GM23338 (cell line): ENCODE measurements around the gene CD58. TPM values are rescaled to one million over a fixed set of nuclear protein-coding genes. Genes with fewer than 3 reads are reported as not detected.

Experiments used
- ATAC-seq: fragments of 200-7000 bp; cut with Tn5 transposase; 3 replicates; pipeline ENCODE4 v1.9.1; 2020
- DNase-seq: peaks from one replicate; pipeline ENCODE4 v3.0.0-alpha.2; 2015; ENCODE audit warnings: low spot score
- H2AFZ ChIP-seq: fragments of 200-600 bp; sonication (generic); 2 replicates; pipeline ENCODE4 v1.8.0; 2016; ENCODE audit warnings: antibody characterized with exemption, mild to moderate bottlenecking, moderate library complexity
- H3F3A ChIP-seq: fragments of 200-600 bp; sonication (generic); replicated peaks from 2 replicates; pipeline ENCODE4 v1.8.0; 2017; ENCODE audit warnings: antibody characterized with exemption, mixed run types, low read depth
- H3K27ac ChIP-seq: fragments of 200-600 bp; sonication (generic); 2 replicates; pipeline ENCODE4 v1.6.1; 2016; ENCODE audit warnings: low read depth
- H3K27me3 ChIP-seq: fragments of 200-600 bp; sonication (generic); 2 replicates; pipeline ENCODE4 v1.8.0; 2016; ENCODE audit warnings: mild to moderate bottlenecking, mixed run types, moderate library complexity; ENCODE audit not compliant: insufficient read depth
- H3K36me3 ChIP-seq: fragments of 200-600 bp; sonication (generic); 2 replicates; pipeline ENCODE4 v1.8.0; 2016; ENCODE audit warnings: mild to moderate bottlenecking; ENCODE audit not compliant: insufficient read depth
- H3K4me1 ChIP-seq: fragments of 200-600 bp; sonication (generic); 2 replicates; pipeline ENCODE4 v1.8.0; 2016; ENCODE audit warnings: mild to moderate bottlenecking, moderate library complexity; ENCODE audit not compliant: insufficient read depth
- H3K4me2 ChIP-seq: fragments of 200-600 bp; sonication (generic); 2 replicates; pipeline ENCODE4 v1.7.1; 2017; ENCODE audit warnings: mixed run types
- H3K4me3 ChIP-seq: fragments of 200-600 bp; sonication (generic); 2 replicates; pipeline ENCODE4 v1.6.1; 2016; ENCODE audit warnings: mixed run types
- H3K79me2 ChIP-seq: fragments of 200-600 bp; sonication (generic); replicated peaks from 2 replicates; pipeline ENCODE4 v1.8.0; 2017; ENCODE audit warnings: mild to moderate bottlenecking; ENCODE audit not compliant: insufficient read depth
- H3K9me2 ChIP-seq: fragments of 200-600 bp; sonication (generic); 2 replicates; pipeline ENCODE4 v1.8.0; 2017; ENCODE audit not compliant: insufficient read depth
- H4K20me1 ChIP-seq: fragments of 200-600 bp; sonication (generic); replicated peaks from 2 replicates; pipeline ENCODE4 v1.8.0; 2017; ENCODE audit warnings: mild to moderate bottlenecking; ENCODE audit not compliant: insufficient read depth
- H3K27ac Mint-ChIP-seq: 2 replicates; pipeline ENCODE4 v1.8.0; 2020; ENCODE audit warnings: inconsistent platforms, mild to moderate bottlenecking, moderate library complexity, mixed read lengths
- H3K27me3 Mint-ChIP-seq: 3 replicates; pipeline ENCODE4 v1.8.0; 2022; ENCODE audit warnings: low read depth, mild to moderate bottlenecking, moderate library complexity, mixed read lengths, inconsistent platforms; ENCODE audit not compliant: insufficient read depth, poor library complexity
- H3K36me3 Mint-ChIP-seq: 3 replicates; pipeline ENCODE4 v1.8.0; 2021; ENCODE audit warnings: low read depth, mild to moderate bottlenecking, inconsistent platforms, moderate library complexity, mixed read lengths
- H3K4me1 Mint-ChIP-seq: 3 replicates; pipeline ENCODE4 v1.8.0; 2020; ENCODE audit warnings: mild to moderate bottlenecking, inconsistent platforms, mixed read lengths
- H3K4me3 Mint-ChIP-seq: 3 replicates; pipeline ENCODE4 v1.8.0; 2021; ENCODE audit warnings: moderate library complexity, mild to moderate bottlenecking, inconsistent platforms, mixed read lengths
- H3K9me3 Mint-ChIP-seq: 3 replicates; pipeline ENCODE4 v1.8.0; 2020; ENCODE audit warnings: moderate library complexity, mild to moderate bottlenecking, inconsistent platforms, mixed read lengths
- CREB1 ChIP-seq: fragments of 250-450 bp; sonication (Bioruptor Pico); IDR thresholded peaks from 2 replicates; pipeline ENCODE4 v1.5.0; 2020; ENCODE audit warnings: low read depth, mild to moderate bottlenecking, moderate library complexity
- CTCF ChIP-seq, 2 experiments: fragments of 200-600 bp in 1 of 2; sonication (generic) in 1 of 2; conservative IDR thresholded peaks; 2 replicates each; pipeline versions ENCODE4 v1.5.1 to v1.6.1; 2016 to 2017; ENCODE audit warnings: antibody characterized with exemption in 2 of 2, low read depth in 2 of 2, mild to moderate bottlenecking in 2 of 2, moderate library complexity in 1 of 2
- ETS1 ChIP-seq: IDR thresholded peaks from 2 replicates; pipeline ENCODE4 v1.6.1; 2016; ENCODE audit warnings: antibody characterized with exemption
- EZH2 ChIP-seq: fragments of 200-600 bp; sonication (generic); IDR thresholded peaks from one replicate; pipeline ENCODE4 v1.8.0; 2017; ENCODE audit warnings: antibody characterized with exemption, mild to moderate bottlenecking, low read depth; ENCODE audit not compliant: unreplicated experiment
- EZH2phosphoT487 ChIP-seq: fragments of 200-600 bp; sonication (generic); IDR thresholded peaks from one replicate; pipeline ENCODE4 v1.8.1; 2018; ENCODE audit warnings: antibody characterized with exemption; ENCODE audit not compliant: unreplicated experiment
- JUNB ChIP-seq: IDR thresholded peaks from one replicate; pipeline ENCODE4 v1.6.1; 2016; ENCODE audit warnings: antibody characterized with exemption; ENCODE audit not compliant: unreplicated experiment
- STAT1 ChIP-seq: IDR thresholded peaks from one replicate; pipeline ENCODE4 v1.6.1; 2016; ENCODE audit warnings: antibody characterized with exemption; ENCODE audit not compliant: unreplicated experiment
- ZNF114 ChIP-seq: fragments of 250-450 bp; sonication (Bioruptor Pico); IDR thresholded peaks from 2 replicates; pipeline ENCODE4 v1.5.0; 2020; ENCODE audit warnings: mild to moderate bottlenecking, moderate library complexity
- ZNF331 ChIP-seq: fragments of 250-450 bp; sonication (Bioruptor Pico); IDR thresholded peaks from 2 replicates; pipeline ENCODE4 v1.5.0; 2020; ENCODE audit warnings: low read depth, mild to moderate bottlenecking, moderate library complexity
- ZNF462 ChIP-seq: fragments of 250-450 bp; sonication (Bioruptor Pico); IDR thresholded peaks from 2 replicates; pipeline ENCODE4 v1.5.0; 2020; ENCODE audit warnings: mild to moderate bottlenecking, moderate library complexity
- polyA plus RNA-seq: library from polyadenylated mRNA; unstranded; fragments of >200 nt; fragmentation: Nextera tagmentation; extraction: Ambion mirVana; gene quantifications from 2 replicates; pipeline ENCODE4 v1.2.1, GENCODE V29; 2016
- total RNA-seq: library from RNA; depleted of rRNA; stranded (reverse); fragments of >200 nt; shearing (Covaris generic); gene quantifications from 2 replicates; pipeline ENCODE4 v1.2.3, GENCODE V29; 2014

Gene CD58
- total and polyA plus RNA-seq, 2 experiments from 2014 or later = 9.2 to 12.5 TPM

- no peak overlapping the region for H2AFZ ChIP-seq
- Mint-ChIP-seq H3K9me3 (peaks cover 4% of the 10 kb centered on the region; the same call in 1 of the 3 replicates), H3K27ac (no peak overlapping the region), H3K4me3 (no peak overlapping the region), H3K4me1 (no peaks in the 10 kb centered on the region), H3K36me3 (peaks cover 24% of the 10 kb centered on the region), H3K27me3 (no peaks in the 10 kb centered on the region)
- no peak for TF ChIP-seq EZH2
- no peak for TF ChIP-seq STAT1
- no peak for TF ChIP-seq ZNF331 (CRISPR knock-in tag)
- TF ChIP-seq JUNB = no peak
- TF ChIP-seq ZNF462 (CRISPR knock-in tag) = no peak
- TF ChIP-seq ETS1 = no peak
- TF ChIP-seq CREB1 (CRISPR knock-in tag) = no peak
- no peak for TF ChIP-seq EZH2phosphoT487
- no peak for TF ChIP-seq ZNF114 (CRISPR knock-in tag)
- TF ChIP-seq CTCF (conservative IDR thresholded peaks at IDR 0.05; ENCODE audit: low read depth in 2 of 2) = no peak
- ATAC-seq = no peak
- H3K4me1 ChIP-seq = no peaks in the 10 kb centered on the region
- H3K9me2 ChIP-seq = no peaks in the 10 kb centered on the region
- no peak overlapping the region for H3K4me2 ChIP-seq
- no peaks in the 10 kb centered on the region for H3K79me2 ChIP-seq
- no peaks in the 10 kb centered on the region for H3F3A ChIP-seq
- H3K4me3 ChIP-seq = no peak overlapping the region
- no peaks in the 10 kb centered on the region for H3K27me3 ChIP-seq
- H3K27ac ChIP-seq = no peak overlapping the region
- H3K36me3 ChIP-seq = no peaks in the 10 kb centered on the region; the same call in 1 of the 2 replicates
- no peaks in the 10 kb centered on the region for H4K20me1 ChIP-seq
- DNase-seq = no peak
Observed at GRCh38 chr1:116532671-116533428, 38.0 kb downstream of the CD58 start.
